Measurements from ENCODE around the gene RABGAP1L.
"Not testable (repeated sequence)": the region's sequence is repeated elsewhere in the genome, so short reads cannot be mapped to it uniquely, and the experiment has no call there.

The RABGAP1L gene

GRCh38 chr1:175043824-175044223 is 884.5 kb downstream of the RABGAP1L start:
- DNase-seq (ENCODE audit: low read depth): no peak
- no peak overlapping the region for H3K4me3 ChIP-seq (ENCODE audit: low read depth, low read length)
- in situ Hi-C loops (cut with HindIII; ENCODE audit: low sequenced_read_pairs): no loop called here
- no peak for TF ChIP-seq CTCF (IDR thresholded peaks at IDR 0.05; ENCODE audit: low read depth, low read length, missing control alignments)

- DNase-seq (ENCODE audit: low read depth); in situ Hi-C loops (cut with HindIII; ENCODE audit: low sequenced_read_pairs); H3K4me3 ChIP-seq (ENCODE audit: low read depth, low read length): not testable (repeated sequence)
Observed at GRCh38 chr1:175044591-175044990, 885.3 kb downstream of the RABGAP1L start.
